Glomerular endothelial cell (primary cell): ENCODE measurements around the gene NIN. TPM values are rescaled to one million over a fixed set of nuclear protein-coding genes. Genes with fewer than 3 reads are reported as not detected.

ENCODE experiments used
- total RNA-seq: library from RNA; depleted of rRNA; stranded (reverse); fragments of >200 nt; gene quantifications from 2 replicates; pipeline ENCODE4 v1.2.3, GENCODE V29; 2015

Gene NIN
- total RNA-seq, 1 donor from 2014 or later = 51.5 TPM

Other genes with a start within 250 kb of the NIN start
- gene SAV1, start 162.9 kb downstream of the NIN start, total RNA-seq = 16.4 and 28.7 TPM in 2 replicates
- not detected in 2 replicates for gene ABHD12B, start 40.9 kb upstream of the NIN start, total RNA-seq
- gene PYGL, start 113.3 kb upstream of the NIN start, total RNA-seq = 46.8 and 69.1 TPM in 2 replicates